GM18870 (cell line): Measurements from ENCODE around the gene HSD11B1L.
"Not testable (repeated sequence)": the region's sequence is repeated elsewhere in the genome, so short reads cannot be mapped to it uniquely, and the experiment has no call there.

Source experiments
- ATAC-seq: cut with Tn5 transposase; IDR thresholded peaks from one replicate; pipeline ENCODE4 v1.9.1; 2021; ENCODE audit warnings: moderate library complexity; ENCODE audit not compliant: unreplicated experiment

Gene HSD11B1L

GRCh38 chr19:5719961-5720790 is 39.3 kb downstream of the HSD11B1L start, which contains the start of the genes CATSPERD and LONP1:
TSS of gene CATSPERD (plus strand) at chr19:5720637. CDS start at chr19:5720738, 101 bp downstream.
TSS of gene LONP1 (minus strand) at chr19:5720146. CDS start at chr19:5720132, 14 bp downstream.
- peak; percentile 89 for ATAC-seq

GRCh38 chr19:5727453-5728050 is 46.7 kb downstream of the HSD11B1L start:
- ATAC-seq: no peak

DNA sequence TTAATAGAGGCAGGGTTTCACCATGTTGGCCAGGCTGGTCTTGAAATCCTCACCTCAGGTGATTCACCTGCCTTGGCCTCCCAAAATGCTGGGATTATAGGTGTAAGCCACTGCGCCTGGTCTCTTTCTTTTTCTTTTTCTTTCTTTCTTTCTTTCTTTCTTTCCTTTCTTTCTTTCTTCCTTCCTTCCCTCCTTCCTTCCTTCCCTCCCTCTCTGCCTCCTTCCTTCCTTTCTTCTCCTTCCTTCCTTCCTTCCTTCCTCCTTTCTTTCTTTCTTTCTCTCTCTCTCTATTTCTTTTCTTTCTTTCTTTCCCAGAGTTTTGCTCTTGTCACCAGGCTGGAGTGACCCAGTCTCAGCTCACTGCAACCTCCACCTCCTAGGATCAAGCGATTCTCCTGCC is 52.3 kb downstream of the HSD11B1L start:
- ATAC-seq: not testable (repeated sequence)
